Suprapubic skin (tissue), 4 donors: ENCODE data around the gene KIDINS220. TPM values are rescaled to one million over a fixed set of nuclear protein-coding genes. Genes with fewer than 3 reads are reported as not detected.

Experiments used
- DNase-seq, 2 donors: peaks; one replicate each; pipeline ENCODE4 v3.0.0-alpha.2; 2019; ENCODE audit warnings: low spot score in 2 of 2
- H3K27ac ChIP-seq: fragments of 200-600 bp; sonication (generic); one replicate; pipeline ENCODE4 v1.5.1; 2019
- H3K27me3 ChIP-seq: fragments of 200-600 bp; sonication (generic); one replicate; pipeline ENCODE4 v1.5.1; 2019
- H3K36me3 ChIP-seq: fragments of 200-600 bp; sonication (generic); one replicate; pipeline ENCODE4 v1.5.1; 2019
- H3K4me1 ChIP-seq: fragments of 200-600 bp; sonication (generic); one replicate; pipeline ENCODE4 v1.5.1; 2019
- H3K4me3 ChIP-seq: fragments of 200-600 bp; sonication (generic); one replicate; pipeline ENCODE4 v1.5.1; 2019; ENCODE audit warnings: mild to moderate bottlenecking
- H3K9me3 ChIP-seq: fragments of 200-600 bp; sonication (generic); one replicate; pipeline ENCODE4 v1.5.1; 2019
- EP300 ChIP-seq: sonication (generic); formaldehyde crosslinking; IDR thresholded peaks from one replicate; pipeline ENCODE4 v1.6.1; 2017; ENCODE audit warnings: antibody characterized with exemption
- POLR2A ChIP-seq, 2 donors: fragments of 450-650 bp; IDR thresholded peaks; one replicate each; pipeline ENCODE4 v1.6.1; 2017; ENCODE audit warnings: antibody characterized with exemption in 2 of 2, mild to moderate bottlenecking in 2 of 2, moderate library complexity in 2 of 2
- POLR2AphosphoS5 ChIP-seq, 3 donors: sonication (generic); formaldehyde crosslinking; IDR thresholded peaks; one replicate each; pipeline ENCODE4 v1.6.1; 2017; ENCODE audit warnings: antibody characterized with exemption in 3 of 3
- WGBS: methylation state at CpG from one replicate; pipeline ENCODE4 v1.1.5; 2018; 5-methylcytosine and 5-hydroxymethylcytosine counted together
- total RNA-seq, 4 donors: library from RNA; depleted of rRNA; stranded (reverse); fragments of >200 nt; gene quantifications; one replicate each; pipeline ENCODE4 v1.1.0, GENCODE V29; 2016
- TF ChIP-seq, protein P1 (sequence below), 2 donors: fragments of 200-600 bp in 1 of 2; fragments of 450-650 bp in 1 of 2; sonication (generic) in 1 of 2; IDR thresholded peaks; one replicate each; pipeline ENCODE4 v1.5.1; 2016 to 2019; ENCODE audit warnings: antibody characterized with exemption in 2 of 2, mild to moderate bottlenecking in 1 of 2, moderate library complexity in 1 of 2

Gene KIDINS220
- total RNA-seq, 4 donors from 2014 or later, result 44.7 to 100 (median 53.5) TPM

DNA sequence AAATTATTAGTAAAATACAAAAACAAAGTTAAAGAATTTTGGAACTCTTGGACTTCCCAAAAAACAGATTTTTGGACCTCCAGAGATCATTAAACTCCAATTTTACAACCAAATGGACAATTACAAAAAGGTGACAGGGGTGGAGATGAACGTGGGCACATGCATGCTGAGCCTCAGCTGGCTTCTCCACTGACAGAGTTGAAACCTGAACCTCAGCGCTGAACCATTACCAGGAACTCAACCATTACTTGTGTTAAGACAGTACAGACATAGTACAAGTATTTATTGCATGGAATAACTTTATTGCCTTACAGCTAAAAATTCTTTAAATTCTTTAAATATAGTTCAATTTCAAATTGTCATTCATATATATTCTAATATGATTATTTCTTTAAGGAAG is 33.0 kb upstream of the KIDINS220 start:
- Histone ChIP-seq H3K27me3 (no peaks in the 10 kb centered on the region), H3K4me1 (peaks cover 3% of the 10 kb centered on the region)
- WGBS, result 84% methylated on average over 2 of the region's 2 CpGs

DNA sequence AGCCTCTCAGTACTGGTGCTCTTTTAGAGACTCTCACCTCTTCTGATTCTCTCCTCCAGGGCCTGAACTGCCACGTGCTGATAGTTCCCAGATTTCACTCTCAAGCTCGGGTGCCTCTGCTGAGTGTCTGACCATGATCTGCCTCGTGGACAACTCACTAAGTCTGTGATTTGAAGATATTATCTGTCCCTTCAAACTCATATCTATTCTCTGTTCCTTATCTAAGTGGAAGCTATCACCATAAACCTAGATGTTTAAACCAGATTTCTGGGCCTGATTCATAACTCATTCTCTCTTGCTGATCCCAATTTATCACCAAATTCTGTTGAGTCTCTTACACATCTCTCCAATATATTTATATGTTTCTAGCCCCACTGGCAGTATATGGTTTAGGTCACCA is 29.9 kb upstream of the KIDINS220 start:
- WGBS, result 67% methylated on average over 3 of the region's 3 CpGs
- Histone ChIP-seq H3K4me3 (no peak overlapping the region), H3K4me1 (no peaks in the 10 kb centered on the region), H3K27me3 (no peaks in the 10 kb centered on the region), H3K36me3 (no peaks in the 10 kb centered on the region), H3K9me3 (no peaks in the 10 kb centered on the region), H3K27ac (no peak overlapping the region)
- no peak for DNase-seq
- TF ChIP-seq POLR2A (IDR thresholded peaks at IDR 0.05), result no peak
- TF ChIP-seq EP300, result no peak

More for the DNA sequence above, 33.0 kb upstream of the KIDINS220 start:
- H3K4me3 ChIP-seq, result no peak overlapping the region
- DNase-seq, result no peak
- TF ChIP-seq POLR2AphosphoS5 (IDR thresholded peaks at IDR 0.05) (no peak), EP300 (no peak), POLR2A (IDR thresholded peaks at IDR 0.05) (no peak)
- TF ChIP-seq, protein P1, sequence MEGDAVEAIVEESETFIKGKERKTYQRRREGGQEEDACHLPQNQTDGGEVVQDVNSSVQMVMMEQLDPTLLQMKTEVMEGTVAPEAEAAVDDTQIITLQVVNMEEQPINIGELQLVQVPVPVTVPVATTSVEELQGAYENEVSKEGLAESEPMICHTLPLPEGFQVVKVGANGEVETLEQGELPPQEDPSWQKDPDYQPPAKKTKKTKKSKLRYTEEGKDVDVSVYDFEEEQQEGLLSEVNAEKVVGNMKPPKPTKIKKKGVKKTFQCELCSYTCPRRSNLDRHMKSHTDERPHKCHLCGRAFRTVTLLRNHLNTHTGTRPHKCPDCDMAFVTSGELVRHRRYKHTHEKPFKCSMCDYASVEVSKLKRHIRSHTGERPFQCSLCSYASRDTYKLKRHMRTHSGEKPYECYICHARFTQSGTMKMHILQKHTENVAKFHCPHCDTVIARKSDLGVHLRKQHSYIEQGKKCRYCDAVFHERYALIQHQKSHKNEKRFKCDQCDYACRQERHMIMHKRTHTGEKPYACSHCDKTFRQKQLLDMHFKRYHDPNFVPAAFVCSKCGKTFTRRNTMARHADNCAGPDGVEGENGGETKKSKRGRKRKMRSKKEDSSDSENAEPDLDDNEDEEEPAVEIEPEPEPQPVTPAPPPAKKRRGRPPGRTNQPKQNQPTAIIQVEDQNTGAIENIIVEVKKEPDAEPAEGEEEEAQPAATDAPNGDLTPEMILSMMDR (IDR thresholded peaks at IDR 0.05), result no peak
- no peak overlapping the region for H3K27ac ChIP-seq
- no peaks in the 10 kb centered on the region for H3K9me3 ChIP-seq
- H3K36me3 ChIP-seq, result no peaks in the 10 kb centered on the region

DNA sequence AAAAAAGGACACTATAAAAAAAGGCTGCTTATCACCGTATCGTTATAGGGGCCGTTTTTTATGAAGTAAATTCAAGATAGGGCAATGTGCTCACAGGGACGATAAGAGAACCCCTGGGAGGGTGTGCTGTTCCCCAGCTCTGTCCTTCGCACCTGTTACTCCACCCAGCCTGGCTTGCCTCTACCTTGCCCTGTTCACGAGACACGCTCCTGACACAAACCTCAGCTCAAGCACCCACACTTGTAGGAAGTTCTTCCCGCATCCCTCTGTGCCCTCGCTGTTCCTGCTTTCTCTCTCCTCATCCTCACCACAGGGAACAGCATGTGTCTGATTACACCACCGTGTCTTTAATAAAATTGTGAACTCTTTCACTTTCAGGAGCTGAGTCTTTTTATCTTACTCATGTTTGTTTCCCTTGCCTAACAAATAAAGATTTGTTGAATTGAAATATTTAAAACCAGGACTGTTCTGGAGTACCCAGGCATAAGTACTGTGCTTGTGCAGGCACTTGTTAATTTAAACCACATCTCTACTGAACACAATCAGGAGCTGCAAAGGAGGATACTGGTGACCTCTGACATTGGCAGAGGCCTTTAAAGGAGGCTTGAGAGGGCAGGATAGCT is 26.0 kb upstream of the KIDINS220 start:
- no peak for TF ChIP-seq EP300
- TF ChIP-seq POLR2AphosphoS5 (IDR thresholded peaks at IDR 0.05), result no peak
- no peak for TF ChIP-seq POLR2A (IDR thresholded peaks at IDR 0.05)
- TF ChIP-seq, protein P1 (IDR thresholded peaks at IDR 0.05), result no peak
- Histone ChIP-seq H3K9me3 (no peaks in the 10 kb centered on the region), H3K4me3 (no peak overlapping the region), H3K36me3 (no peaks in the 10 kb centered on the region), H3K27ac (no peak overlapping the region), H3K27me3 (no peaks in the 10 kb centered on the region), H3K4me1 (no peaks in the 10 kb centered on the region)
- 95% methylated on average over 10 of the region's 10 CpGs for WGBS
- no peak for DNase-seq

DNA sequence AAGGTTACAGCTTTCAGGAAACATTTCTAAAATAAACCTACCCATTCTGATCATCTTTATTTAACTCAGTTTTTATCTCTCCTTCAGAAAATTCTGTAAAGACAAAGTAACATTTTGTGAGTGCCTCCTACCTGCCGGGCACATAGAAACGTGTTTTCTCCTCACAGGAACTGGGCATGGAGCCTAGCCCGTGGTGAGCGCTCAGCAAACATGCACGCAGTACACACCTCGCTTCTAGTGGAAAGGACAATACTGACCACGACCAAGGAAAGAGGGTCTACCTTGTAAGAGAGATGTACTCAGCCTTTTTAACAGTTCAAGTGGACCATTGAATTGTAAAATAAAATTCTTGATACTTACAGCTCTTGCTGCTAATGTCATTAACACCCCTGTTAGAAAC is 24.8 kb upstream of the KIDINS220 start:
- H3K4me1 ChIP-seq, result no peaks in the 10 kb centered on the region
- H3K27ac ChIP-seq, result no peak overlapping the region
- DNase-seq, result no peak
- H3K36me3 ChIP-seq, result no peaks in the 10 kb centered on the region
- no peak for TF ChIP-seq POLR2A (IDR thresholded peaks at IDR 0.05)
- TF ChIP-seq EP300, result no peak
- no peak for TF ChIP-seq POLR2AphosphoS5 (IDR thresholded peaks at IDR 0.05)
- H3K4me3 ChIP-seq, result no peak overlapping the region
- no peaks in the 10 kb centered on the region for H3K9me3 ChIP-seq
- WGBS, result 86% methylated on average over 7 of the region's 7 CpGs
- no peaks in the 10 kb centered on the region for H3K27me3 ChIP-seq

DNA sequence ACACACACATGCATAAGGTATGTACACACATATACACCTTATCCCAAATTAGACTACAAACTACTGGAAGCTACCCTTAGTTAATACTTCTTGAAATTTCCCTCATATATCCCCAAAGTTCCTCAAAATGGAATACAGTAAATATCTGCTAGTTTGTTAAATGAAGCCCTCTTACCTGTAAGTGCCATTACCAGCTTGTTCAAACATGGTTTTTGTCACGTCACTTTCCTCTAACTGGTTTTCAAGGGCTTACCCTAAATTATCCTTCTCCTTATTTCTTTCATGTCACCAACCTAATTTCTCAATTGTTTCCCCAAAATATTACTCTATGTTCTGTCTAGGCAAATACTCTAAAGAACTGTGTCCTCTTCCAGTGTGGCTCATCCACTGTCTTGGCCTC is 24.4 kb upstream of the KIDINS220 start:
- WGBS, result 93% methylated on average over 1 of the region's 1 CpG
- Histone ChIP-seq H3K27ac (no peak overlapping the region), H3K4me1 (no peaks in the 10 kb centered on the region), H3K27me3 (no peaks in the 10 kb centered on the region), H3K4me3 (no peak overlapping the region), H3K9me3 (no peaks in the 10 kb centered on the region), H3K36me3 (no peaks in the 10 kb centered on the region)
- TF ChIP-seq POLR2AphosphoS5 (IDR thresholded peaks at IDR 0.05) (no peak), EP300 (no peak), POLR2A (IDR thresholded peaks at IDR 0.05) (no peak)
- TF ChIP-seq, protein P1 (IDR thresholded peaks at IDR 0.05), result no peak
- no peak for DNase-seq

DNA sequence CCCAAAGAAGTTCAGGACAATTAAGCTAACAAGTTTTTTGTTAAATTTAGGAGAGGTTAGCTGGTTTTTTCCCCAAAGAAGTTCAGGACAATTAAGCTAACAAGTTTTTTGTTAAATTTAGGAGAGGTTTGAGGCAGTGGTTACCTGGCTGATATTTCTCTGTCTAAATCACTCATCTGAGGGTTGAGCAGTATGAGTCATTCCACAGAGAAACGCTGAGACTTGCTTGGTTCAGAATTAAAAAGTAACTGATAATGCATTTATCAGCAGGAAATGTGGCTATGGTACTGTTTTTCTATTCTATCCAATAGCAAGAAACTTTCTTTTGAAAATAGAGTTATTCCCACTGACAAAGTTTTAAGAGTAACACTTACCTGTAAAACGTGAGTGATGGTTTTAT is 22.8 kb upstream of the KIDINS220 start:
- no peak for TF ChIP-seq POLR2AphosphoS5 (IDR thresholded peaks at IDR 0.05)
- TF ChIP-seq EP300, result no peak
- TF ChIP-seq POLR2A (IDR thresholded peaks at IDR 0.05), result no peak
- TF ChIP-seq, protein P1 (IDR thresholded peaks at IDR 0.05), result no peak
- Histone ChIP-seq H3K9me3 (no peaks in the 10 kb centered on the region), H3K36me3 (no peaks in the 10 kb centered on the region), H3K4me3 (no peak overlapping the region), H3K27me3 (no peaks in the 10 kb centered on the region), H3K4me1 (no peaks in the 10 kb centered on the region), H3K27ac (no peak overlapping the region)
- WGBS, result 48% methylated on average over 2 of the region's 2 CpGs
- DNase-seq, result no peak
